Nephron progenitor cell (in vitro differentiated cells): ENCODE results near the gene NR3C1.

Experiments
- DNase-seq: peaks from one replicate; pipeline ENCODE4 v3.0.0; 2021
- H3K27ac Mint-ChIP-seq: 2 replicates; pipeline ENCODE4 v1.8.0; 2021; ENCODE audit warnings: mild to moderate bottlenecking, moderate library complexity, mixed read lengths
- H3K27me3 Mint-ChIP-seq: 2 replicates; pipeline ENCODE4 v1.8.0; 2021; ENCODE audit warnings: mild to moderate bottlenecking, low read depth, mixed read lengths; ENCODE audit not compliant: poor library complexity
- H3K36me3 Mint-ChIP-seq: 2 replicates; pipeline ENCODE4 v1.8.0; 2021; ENCODE audit warnings: low read depth, mixed read lengths
- H3K4me1 Mint-ChIP-seq: 2 replicates; pipeline ENCODE4 v1.8.0; 2021; ENCODE audit warnings: mixed read lengths
- H3K4me3 Mint-ChIP-seq: 2 replicates; pipeline ENCODE4 v1.8.0; 2021; ENCODE audit warnings: mild to moderate bottlenecking, moderate library complexity, mixed read lengths
- H3K9me3 Mint-ChIP-seq: 2 replicates; pipeline ENCODE4 v1.8.0; 2021; ENCODE audit warnings: mild to moderate bottlenecking, moderate library complexity, mixed read lengths
- TF ChIP-seq, protein P1 (sequence below): fragments of 200-600 bp; sonication (generic); IDR thresholded peaks from 2 replicates; pipeline ENCODE4 v1.5.0; 2021; ENCODE audit warnings: antibody characterized with exemption

NR3C1 gene

DNA sequence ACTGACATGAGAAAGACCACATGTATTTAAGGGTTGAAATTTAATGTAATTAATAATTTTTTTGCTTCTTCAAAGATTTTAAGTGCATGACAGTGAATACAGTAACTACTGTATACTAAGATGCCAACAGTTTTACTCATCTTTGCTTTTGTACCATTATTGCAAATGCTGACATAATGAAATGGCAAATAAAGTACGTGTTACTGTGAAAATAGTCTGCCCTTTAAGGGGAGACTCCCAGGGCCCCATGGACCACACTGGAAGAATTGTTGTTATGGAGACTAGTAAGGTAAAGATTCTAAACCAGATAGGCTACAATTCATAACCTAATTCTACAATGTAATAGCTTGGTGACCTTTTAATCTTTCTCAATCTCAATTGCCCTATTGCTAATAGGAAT, 84.7 kb downstream of the NR3C1 start:
- Mint-ChIP-seq H3K27me3 (no peaks in the 10 kb centered on the region), H3K4me3 (no peak overlapping the region), H3K4me1 (no peaks in the 10 kb centered on the region), H3K27ac (no peak overlapping the region), H3K9me3 (peaks cover 4% of the 10 kb centered on the region), H3K36me3 (no peaks in the 10 kb centered on the region)
- no peak for DNase-seq
- TF ChIP-seq, protein P1, sequence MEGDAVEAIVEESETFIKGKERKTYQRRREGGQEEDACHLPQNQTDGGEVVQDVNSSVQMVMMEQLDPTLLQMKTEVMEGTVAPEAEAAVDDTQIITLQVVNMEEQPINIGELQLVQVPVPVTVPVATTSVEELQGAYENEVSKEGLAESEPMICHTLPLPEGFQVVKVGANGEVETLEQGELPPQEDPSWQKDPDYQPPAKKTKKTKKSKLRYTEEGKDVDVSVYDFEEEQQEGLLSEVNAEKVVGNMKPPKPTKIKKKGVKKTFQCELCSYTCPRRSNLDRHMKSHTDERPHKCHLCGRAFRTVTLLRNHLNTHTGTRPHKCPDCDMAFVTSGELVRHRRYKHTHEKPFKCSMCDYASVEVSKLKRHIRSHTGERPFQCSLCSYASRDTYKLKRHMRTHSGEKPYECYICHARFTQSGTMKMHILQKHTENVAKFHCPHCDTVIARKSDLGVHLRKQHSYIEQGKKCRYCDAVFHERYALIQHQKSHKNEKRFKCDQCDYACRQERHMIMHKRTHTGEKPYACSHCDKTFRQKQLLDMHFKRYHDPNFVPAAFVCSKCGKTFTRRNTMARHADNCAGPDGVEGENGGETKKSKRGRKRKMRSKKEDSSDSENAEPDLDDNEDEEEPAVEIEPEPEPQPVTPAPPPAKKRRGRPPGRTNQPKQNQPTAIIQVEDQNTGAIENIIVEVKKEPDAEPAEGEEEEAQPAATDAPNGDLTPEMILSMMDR, result no peak

DNA sequence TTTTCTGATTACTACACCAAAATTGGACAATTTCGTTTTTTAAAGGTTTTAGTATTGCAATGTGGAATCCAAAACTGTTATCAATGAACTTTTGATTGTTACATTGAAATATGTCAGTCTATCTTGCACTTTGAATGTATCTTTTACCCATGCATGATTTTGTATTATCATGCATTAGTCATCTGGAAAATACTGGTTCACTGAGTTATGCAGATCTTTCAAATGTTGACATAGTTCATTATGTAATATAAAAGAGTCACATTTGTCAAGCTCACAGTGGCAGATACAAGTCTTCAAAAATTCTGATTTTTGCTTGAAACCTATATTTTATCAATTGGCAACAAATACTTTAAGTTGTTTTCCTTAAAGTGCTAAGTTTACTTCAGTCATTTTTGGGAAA, 85.2 kb downstream of the NR3C1 start:
- peaks cover 4% of the 10 kb centered on the region for H3K9me3 Mint-ChIP-seq
- no peaks in the 10 kb centered on the region for H3K27me3 Mint-ChIP-seq
- H3K36me3 Mint-ChIP-seq, result no peaks in the 10 kb centered on the region
- TF ChIP-seq, protein P1, result no peak
- H3K27ac Mint-ChIP-seq, result no peak overlapping the region
- H3K4me3 Mint-ChIP-seq, result no peak overlapping the region
- H3K4me1 Mint-ChIP-seq, result no peaks in the 10 kb centered on the region
- DNase-seq, result no peak

DNA sequence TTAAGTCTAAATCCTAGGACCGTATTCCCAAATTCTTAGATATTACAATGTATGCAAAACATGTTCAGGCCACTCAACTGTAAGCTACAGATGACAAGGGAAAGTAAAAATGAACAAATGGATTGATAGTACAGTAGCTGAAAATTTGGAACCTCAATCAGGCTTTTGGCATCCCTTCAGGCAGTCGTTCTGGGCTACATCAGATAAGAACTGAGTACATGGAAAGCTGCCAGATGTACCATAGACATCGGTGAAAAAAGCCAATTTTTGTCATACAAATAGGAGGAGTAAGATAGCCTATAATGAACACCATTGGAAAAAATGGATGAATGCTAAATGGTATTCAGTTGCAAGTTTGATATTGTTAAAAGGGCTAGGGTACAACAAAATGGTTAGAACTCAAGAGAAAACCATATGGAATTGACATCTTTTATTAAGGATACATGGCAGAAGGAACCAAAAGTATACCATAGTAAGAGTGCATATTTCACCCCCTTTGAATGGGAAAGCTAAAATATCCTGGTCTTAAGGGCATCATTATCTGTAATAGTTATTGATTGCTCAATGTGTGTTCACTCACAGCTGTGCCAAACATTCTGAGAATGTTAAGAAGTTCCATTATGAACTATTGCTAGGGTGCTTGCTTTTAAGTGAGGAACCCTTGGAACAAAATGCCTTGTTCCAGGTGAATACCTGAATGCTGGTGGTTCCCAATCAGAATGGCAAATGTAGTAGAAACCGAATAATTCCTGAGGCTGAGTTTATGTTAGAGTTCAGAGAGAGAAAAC, 86.4 kb downstream of the NR3C1 start:
- H3K27me3 Mint-ChIP-seq, result no peaks in the 10 kb centered on the region
- no peak for DNase-seq
- no peaks in the 10 kb centered on the region for H3K36me3 Mint-ChIP-seq
- H3K9me3 Mint-ChIP-seq, result no peaks in the 10 kb centered on the region
- no peaks in the 10 kb centered on the region for H3K4me1 Mint-ChIP-seq
- H3K27ac Mint-ChIP-seq, result no peak overlapping the region
- TF ChIP-seq, protein P1, result no peak
- no peak overlapping the region for H3K4me3 Mint-ChIP-seq

DNA sequence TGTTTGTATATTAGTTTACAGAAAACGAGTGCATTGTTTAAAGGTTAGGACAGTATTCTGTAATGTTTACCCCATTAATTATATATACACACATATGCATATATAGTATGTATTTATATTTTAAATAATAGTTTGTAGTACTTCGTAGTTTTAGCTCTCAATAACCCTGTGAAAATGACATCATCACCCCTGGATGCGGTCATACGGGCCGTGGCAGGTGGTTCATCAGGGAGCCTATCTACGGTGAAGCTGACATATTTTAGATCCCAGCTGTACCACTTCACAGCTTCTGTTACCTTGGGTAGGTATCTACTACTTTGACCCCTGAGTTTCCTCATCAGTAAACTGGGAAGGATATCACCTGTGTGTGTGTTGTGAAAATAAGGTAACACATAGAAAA, 87.1 kb downstream of the NR3C1 start:
- Mint-ChIP-seq H3K27ac (no peak overlapping the region), H3K9me3 (no peaks in the 10 kb centered on the region), H3K27me3 (no peaks in the 10 kb centered on the region), H3K4me3 (no peak overlapping the region), H3K4me1 (no peaks in the 10 kb centered on the region), H3K36me3 (peaks cover 4% of the 10 kb centered on the region)
- DNase-seq, result no peak
- TF ChIP-seq, protein P1, result no peak

DNA sequence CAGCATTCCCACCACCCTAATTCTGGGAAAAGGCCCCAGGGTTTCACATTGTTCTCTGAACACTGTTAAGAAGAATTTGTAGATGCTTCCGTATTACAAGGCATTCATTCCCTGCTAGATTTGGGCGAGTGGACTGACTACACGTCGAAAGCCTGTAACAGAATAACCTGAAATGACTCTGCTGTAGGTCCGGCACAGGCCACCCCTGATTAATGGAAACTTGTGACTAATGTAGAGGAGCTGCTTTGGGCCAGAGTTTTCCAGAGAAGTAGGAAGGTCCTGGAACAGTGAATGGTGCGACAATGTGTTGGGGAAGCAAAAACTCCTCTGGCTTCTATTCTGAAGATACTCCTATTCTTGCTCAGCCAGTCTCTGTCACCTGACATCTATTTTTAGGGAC, 87.6 kb downstream of the NR3C1 start:
- no peak for DNase-seq
- peaks cover 4% of the 10 kb centered on the region for H3K36me3 Mint-ChIP-seq

More for the DNA sequence above, 87.6 kb downstream of the NR3C1 start:
- no peaks in the 10 kb centered on the region for H3K9me3 Mint-ChIP-seq
- H3K4me1 Mint-ChIP-seq, result no peaks in the 10 kb centered on the region
- H3K4me3 Mint-ChIP-seq, result no peak overlapping the region
- TF ChIP-seq, protein P1, result no peak
- H3K27ac Mint-ChIP-seq, result no peak overlapping the region
- no peaks in the 10 kb centered on the region for H3K27me3 Mint-ChIP-seq
